ENCODE results near the gene PKP2. TPM values are rescaled to one million over a fixed set of nuclear protein-coding genes. Genes with fewer than 3 reads are reported as not detected.
A peak's percentile ranks its signal among the peaks of the same experiment; 100 is the strongest.

Gene PKP2
- total and polyA plus RNA-seq, 4 donors = 6.8 to 123 (median 21.4) TPM

- H3K27me3 ChIP-seq (ENCODE audit: control insufficient read depth, insufficient read depth, low read length) = no peaks in the 10 kb centered on the region
- DNase-seq (ENCODE audit: low read depth in 4 of 6, low spot score in 6 of 6) = no peak
- no peaks in the 10 kb centered on the region for H3K9me3 ChIP-seq (ENCODE audit: control insufficient read depth, insufficient read depth, low read length)
- no peak overlapping the region for H3K27ac ChIP-seq (ENCODE audit: low read depth, low read length)
- H3K36me3 ChIP-seq (ENCODE audit: control insufficient read depth, insufficient read depth, low read length) = no peaks in the 10 kb centered on the region
- no peaks in the 10 kb centered on the region for H3K4me1 ChIP-seq (ENCODE audit: control insufficient read depth, insufficient read depth, low read length)
- 82% methylated on average over 2 of the region's 3 CpGs for WGBS (ENCODE audit: insufficient coverage)
- H3K4me3 ChIP-seq (ENCODE audit: low read depth, low read length) = no peak overlapping the region
Measured at GRCh38 chr12:32826807-32827412, 69.7 kb downstream of the PKP2 start.

DNA sequence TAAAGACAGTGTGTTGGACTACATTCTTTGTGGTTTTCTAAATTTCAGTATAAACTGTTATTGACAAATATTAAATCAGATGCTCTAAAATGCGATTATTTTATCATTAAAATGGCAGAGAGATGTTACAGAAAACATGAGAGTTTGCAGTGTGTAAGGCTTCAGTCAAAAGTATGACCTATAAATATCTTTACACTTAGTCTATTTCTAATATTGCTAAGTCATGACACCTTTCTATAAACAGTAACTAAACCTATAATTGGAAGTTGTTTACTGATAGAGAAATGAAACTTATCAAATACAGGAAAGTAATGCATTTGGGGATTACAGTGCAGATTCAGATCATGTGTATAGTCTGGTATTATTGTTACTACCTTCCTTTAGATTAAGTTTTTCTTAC is 72.0 kb downstream of the PKP2 start:
- no peaks in the 10 kb centered on the region for H3K4me1 ChIP-seq (ENCODE audit: control insufficient read depth, insufficient read depth, low read length)
- H3K4me3 ChIP-seq (ENCODE audit: low read depth, low read length) = no peak overlapping the region
- DNase-seq (ENCODE audit: low read depth in 4 of 6, low spot score in 6 of 6) = no peak
- no peaks in the 10 kb centered on the region for H3K9me3 ChIP-seq (ENCODE audit: control insufficient read depth, insufficient read depth, low read length)
- WGBS (ENCODE audit: insufficient coverage) = no CpG with 5 or more reads among the region's 1 CpG
- no peak overlapping the region for H3K27ac ChIP-seq (ENCODE audit: low read depth, low read length)
- no peaks in the 10 kb centered on the region for H3K36me3 ChIP-seq (ENCODE audit: control insufficient read depth, insufficient read depth, low read length)
- H3K27me3 ChIP-seq (ENCODE audit: control insufficient read depth, insufficient read depth, low read length) = no peaks in the 10 kb centered on the region

DNA sequence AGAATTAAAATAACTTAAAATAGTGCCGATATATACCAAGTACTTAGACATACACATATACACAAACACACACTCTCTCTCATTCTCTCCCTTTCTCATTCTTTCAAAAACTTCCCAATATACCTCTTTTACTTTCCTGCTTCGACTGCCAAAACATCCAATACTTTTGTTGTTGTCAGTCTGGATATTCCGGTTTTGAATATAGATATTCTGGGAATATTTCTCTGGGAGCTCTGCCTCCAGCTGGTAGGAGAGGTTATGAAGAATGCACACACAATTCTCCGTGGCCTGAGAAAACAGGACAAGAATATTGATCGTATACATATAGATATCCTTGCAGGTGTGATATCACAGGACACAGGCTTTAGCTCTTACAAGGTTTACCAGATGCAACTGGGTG is 74.2 kb downstream of the PKP2 start:
- H3K4me3 ChIP-seq (ENCODE audit: low read depth, low read length) = no peak overlapping the region
- no peak for DNase-seq (ENCODE audit: low read depth in 4 of 6, low spot score in 6 of 6)
- H3K27ac ChIP-seq (ENCODE audit: low read depth, low read length) = no peak overlapping the region
- H3K4me1 ChIP-seq (ENCODE audit: control insufficient read depth, insufficient read depth, low read length) = no peaks in the 10 kb centered on the region
- 88% methylated on average over 2 of the region's 5 CpGs for WGBS (ENCODE audit: insufficient coverage)
- H3K27me3 ChIP-seq (ENCODE audit: control insufficient read depth, insufficient read depth, low read length) = no peaks in the 10 kb centered on the region
- H3K9me3 ChIP-seq (ENCODE audit: control insufficient read depth, insufficient read depth, low read length) = no peaks in the 10 kb centered on the region
- H3K36me3 ChIP-seq (ENCODE audit: control insufficient read depth, insufficient read depth, low read length) = no peaks in the 10 kb centered on the region

- Histone ChIP-seq H3K27ac (ENCODE audit: low read depth, low read length) (no peak overlapping the region), H3K27me3 (ENCODE audit: control insufficient read depth, insufficient read depth, low read length) (no peaks in the 10 kb centered on the region), H3K36me3 (ENCODE audit: control insufficient read depth, insufficient read depth, low read length) (no peaks in the 10 kb centered on the region), H3K4me1 (ENCODE audit: control insufficient read depth, insufficient read depth, low read length) (no peaks in the 10 kb centered on the region), H3K9me3 (ENCODE audit: control insufficient read depth, insufficient read depth, low read length) (no peaks in the 10 kb centered on the region), H3K4me3 (ENCODE audit: low read depth, low read length) (no peak overlapping the region)
- no peak for DNase-seq (ENCODE audit: low read depth in 4 of 6, low spot score in 6 of 6)
- no CpG with 5 or more reads among the region's 2 CpGs for WGBS (ENCODE audit: insufficient coverage)
Measured at GRCh38 chr12:32821710-32822109, 74.9 kb downstream of the PKP2 start.

DNA sequence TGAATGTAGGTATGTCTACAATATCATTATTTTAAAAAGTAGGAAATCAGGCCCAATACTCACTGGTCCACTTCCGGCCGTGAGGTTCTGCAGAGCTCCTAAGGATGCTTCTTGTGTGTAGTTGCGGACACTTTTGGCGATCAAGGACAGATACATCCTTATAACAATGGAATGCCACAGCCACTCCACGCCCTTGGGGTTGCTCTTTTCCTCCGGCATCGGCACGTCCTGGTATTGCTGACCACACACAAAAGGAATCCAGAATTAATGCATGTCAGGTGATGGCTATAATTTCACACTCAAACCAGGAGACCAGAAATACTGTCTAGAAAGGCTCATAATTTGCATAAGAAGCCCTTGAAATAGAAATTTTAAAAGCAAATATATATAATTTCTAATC is 75.3 kb downstream of the PKP2 start:
- Histone ChIP-seq H3K27me3 (ENCODE audit: control insufficient read depth, insufficient read depth, low read length) (no peaks in the 10 kb centered on the region), H3K4me1 (ENCODE audit: control insufficient read depth, insufficient read depth, low read length) (no peaks in the 10 kb centered on the region), H3K9me3 (ENCODE audit: control insufficient read depth, insufficient read depth, low read length) (no peaks in the 10 kb centered on the region), H3K4me3 (ENCODE audit: low read depth, low read length) (no peak overlapping the region), H3K27ac (ENCODE audit: low read depth, low read length) (no peak overlapping the region), H3K36me3 (ENCODE audit: control insufficient read depth, insufficient read depth, low read length) (no peaks in the 10 kb centered on the region)
- WGBS (ENCODE audit: insufficient coverage) = 81% methylated on average over 7 of the region's 8 CpGs
- DNase-seq (ENCODE audit: low read depth in 4 of 6, low spot score in 6 of 6) = no peak

- 82% methylated on average over 1 of the region's 2 CpGs for WGBS (ENCODE audit: insufficient coverage)
- Histone ChIP-seq H3K4me1 (ENCODE audit: control insufficient read depth, insufficient read depth, low read length) (no peaks in the 10 kb centered on the region), H3K27ac (ENCODE audit: low read depth, low read length) (no peak overlapping the region), H3K27me3 (ENCODE audit: control insufficient read depth, insufficient read depth, low read length) (no peaks in the 10 kb centered on the region), H3K9me3 (ENCODE audit: control insufficient read depth, insufficient read depth, low read length) (no peaks in the 10 kb centered on the region), H3K4me3 (ENCODE audit: low read depth, low read length) (no peak overlapping the region), H3K36me3 (ENCODE audit: control insufficient read depth, insufficient read depth, low read length) (no peaks in the 10 kb centered on the region)
- peak in 2 of 6 donors; percentile 17 to 49 for DNase-seq (ENCODE audit: low read depth in 4 of 6, low spot score in 6 of 6)
Measured at GRCh38 chr12:32820376-32820931, 76.1 kb downstream of the PKP2 start.

DNA sequence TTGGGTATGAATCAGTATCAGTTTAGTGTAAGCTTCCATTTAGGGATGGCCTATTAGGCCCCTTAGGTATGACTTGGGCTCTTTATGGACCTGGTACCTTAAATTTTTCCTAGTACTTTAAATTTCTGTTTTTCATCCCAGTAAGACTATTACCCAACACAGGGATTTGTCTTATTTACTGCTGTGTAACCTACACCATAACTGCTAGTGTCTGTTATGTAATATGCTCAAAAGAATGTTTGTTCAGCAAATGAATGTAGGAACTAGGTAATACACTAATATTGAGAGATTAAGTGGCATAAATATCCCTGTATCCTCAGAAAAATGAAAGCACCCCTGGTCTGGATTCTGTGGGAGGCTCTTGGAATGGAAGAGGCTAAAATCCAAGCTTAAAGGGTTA is 77.2 kb downstream of the PKP2 start:
- no peaks in the 10 kb centered on the region for H3K4me1 ChIP-seq (ENCODE audit: control insufficient read depth, insufficient read depth, low read length)
- H3K27ac ChIP-seq (ENCODE audit: low read depth, low read length) = no peak overlapping the region
- no peak overlapping the region for H3K4me3 ChIP-seq (ENCODE audit: low read depth, low read length)
- no peaks in the 10 kb centered on the region for H3K27me3 ChIP-seq (ENCODE audit: control insufficient read depth, insufficient read depth, low read length)
- no peaks in the 10 kb centered on the region for H3K9me3 ChIP-seq (ENCODE audit: control insufficient read depth, insufficient read depth, low read length)
- DNase-seq (ENCODE audit: low read depth in 4 of 6, low spot score in 6 of 6) = no peak
- H3K36me3 ChIP-seq (ENCODE audit: control insufficient read depth, insufficient read depth, low read length) = no peaks in the 10 kb centered on the region

- H3K27me3 ChIP-seq (ENCODE audit: control insufficient read depth, insufficient read depth, low read length) = no peaks in the 10 kb centered on the region
- 57% methylated on average over 1 of the region's 7 CpGs for WGBS (ENCODE audit: insufficient coverage)
- H3K27ac ChIP-seq (ENCODE audit: low read depth, low read length) = no peak overlapping the region
- no peak overlapping the region for H3K4me3 ChIP-seq (ENCODE audit: low read depth, low read length)
- peak in 2 of 6 donors; percentile 3 to 36 for DNase-seq (ENCODE audit: low read depth in 4 of 6, low spot score in 6 of 6)
- H3K4me1 ChIP-seq (ENCODE audit: control insufficient read depth, insufficient read depth, low read length) = no peaks in the 10 kb centered on the region
- no peaks in the 10 kb centered on the region for H3K36me3 ChIP-seq (ENCODE audit: control insufficient read depth, insufficient read depth, low read length)
- H3K9me3 ChIP-seq (ENCODE audit: control insufficient read depth, insufficient read depth, low read length) = no peaks in the 10 kb centered on the region
Measured at GRCh38 chr12:32811686-32812392, 84.7 kb downstream of the PKP2 start.

DNA sequence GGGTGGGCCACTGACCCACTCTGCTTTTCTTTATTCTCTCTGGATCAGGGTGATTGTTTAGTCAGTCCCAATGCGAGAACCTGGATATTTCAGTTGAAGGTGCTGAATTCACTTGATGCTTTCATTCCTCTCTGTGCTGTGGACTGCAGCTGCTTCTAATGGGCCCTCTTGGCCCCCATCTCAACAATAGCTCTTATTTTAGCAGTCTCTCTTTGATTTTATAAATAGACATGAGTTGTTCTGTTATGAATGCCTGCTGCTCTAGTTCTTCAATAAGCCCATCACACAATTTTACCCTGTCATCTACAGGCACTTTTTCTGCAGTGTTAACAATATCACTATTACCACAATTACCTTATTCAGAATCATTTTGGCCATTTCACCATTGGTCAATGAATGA is 86.7 kb downstream of the PKP2 start:
- no peak overlapping the region for H3K27ac ChIP-seq (ENCODE audit: low read depth, low read length)
- no peaks in the 10 kb centered on the region for H3K4me1 ChIP-seq (ENCODE audit: control insufficient read depth, insufficient read depth, low read length)
- no peaks in the 10 kb centered on the region for H3K9me3 ChIP-seq (ENCODE audit: control insufficient read depth, insufficient read depth, low read length)
- no peak overlapping the region for H3K4me3 ChIP-seq (ENCODE audit: low read depth, low read length)
- WGBS (ENCODE audit: insufficient coverage) = no CpG with 5 or more reads among the region's 1 CpG
- H3K27me3 ChIP-seq (ENCODE audit: control insufficient read depth, insufficient read depth, low read length) = no peaks in the 10 kb centered on the region
- no peaks in the 10 kb centered on the region for H3K36me3 ChIP-seq (ENCODE audit: control insufficient read depth, insufficient read depth, low read length)
- no peak for DNase-seq (ENCODE audit: low read depth in 4 of 6, low spot score in 6 of 6)

GRCh38 chr12:32809196-32809595 is 87.4 kb downstream of the PKP2 start:
- no peak overlapping the region for H3K27ac ChIP-seq (ENCODE audit: low read depth, low read length)
- H3K36me3 ChIP-seq (ENCODE audit: control insufficient read depth, insufficient read depth, low read length) = no peaks in the 10 kb centered on the region
- H3K9me3 ChIP-seq (ENCODE audit: control insufficient read depth, insufficient read depth, low read length) = no peaks in the 10 kb centered on the region
- H3K4me3 ChIP-seq (ENCODE audit: low read depth, low read length) = no peak overlapping the region
- H3K4me1 ChIP-seq (ENCODE audit: control insufficient read depth, insufficient read depth, low read length) = no peaks in the 10 kb centered on the region
- no CpG with 5 or more reads among the region's 1 CpG for WGBS (ENCODE audit: insufficient coverage)
- H3K27me3 ChIP-seq (ENCODE audit: control insufficient read depth, insufficient read depth, low read length) = no peaks in the 10 kb centered on the region
- no peak for DNase-seq (ENCODE audit: low read depth in 4 of 6, low spot score in 6 of 6)

Data from spinal cord (tissue), 10 donors.